ENCODE results near the gene NEDD8. TPM values are rescaled to one million over a fixed set of nuclear protein-coding genes. Genes with fewer than 3 reads are reported as not detected.

Gene NEDD8
- total RNA-seq, 4 donors from 2014 or later, result 106 to 156 (median 122) TPM

GRCh38 chr14:24241829-24242443, 9.8 kb upstream of the NEDD8 start:
- TF ChIP-seq CTCF (IDR thresholded peaks at IDR 0.05; ENCODE audit: low read depth), result no peak

GRCh38 chr14:24240110-24240918, 8.1 kb upstream of the NEDD8 start:
- no peak for TF ChIP-seq CTCF (IDR thresholded peaks at IDR 0.05; ENCODE audit: low read depth)

- TF ChIP-seq CTCF (IDR thresholded peaks at IDR 0.05; ENCODE audit: low read depth), result no peak
Observed at GRCh38 chr14:24238527-24239037, 6.4 kb upstream of the NEDD8 start.

DNA sequence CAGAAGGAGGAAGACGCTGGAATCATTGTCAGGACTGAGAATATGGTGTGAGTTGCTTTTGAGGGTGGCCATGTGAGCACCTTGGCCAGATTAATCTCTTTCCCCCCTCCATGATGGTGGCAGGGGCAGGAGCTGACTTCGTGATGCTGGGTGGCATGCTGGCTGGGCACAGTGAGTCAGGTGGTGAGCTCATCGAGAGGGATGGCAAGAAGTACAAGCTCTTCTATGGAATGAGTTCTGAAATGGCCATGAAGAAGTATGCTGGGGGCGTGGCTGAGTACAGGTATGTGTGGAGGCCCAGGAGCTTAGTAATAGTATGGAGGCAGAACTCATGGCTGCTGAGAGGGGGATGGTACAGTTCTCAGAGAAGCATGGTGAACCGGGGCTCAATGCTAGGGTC, 6.0 kb upstream of the NEDD8 start:
- TF ChIP-seq CTCF (IDR thresholded peaks at IDR 0.05; ENCODE audit: low read depth), result no peak

- no peak for TF ChIP-seq CTCF (IDR thresholded peaks at IDR 0.05; ENCODE audit: low read depth)
Observed at GRCh38 chr14:24237463-24237955, 5.3 kb upstream of the NEDD8 start.

DNA sequence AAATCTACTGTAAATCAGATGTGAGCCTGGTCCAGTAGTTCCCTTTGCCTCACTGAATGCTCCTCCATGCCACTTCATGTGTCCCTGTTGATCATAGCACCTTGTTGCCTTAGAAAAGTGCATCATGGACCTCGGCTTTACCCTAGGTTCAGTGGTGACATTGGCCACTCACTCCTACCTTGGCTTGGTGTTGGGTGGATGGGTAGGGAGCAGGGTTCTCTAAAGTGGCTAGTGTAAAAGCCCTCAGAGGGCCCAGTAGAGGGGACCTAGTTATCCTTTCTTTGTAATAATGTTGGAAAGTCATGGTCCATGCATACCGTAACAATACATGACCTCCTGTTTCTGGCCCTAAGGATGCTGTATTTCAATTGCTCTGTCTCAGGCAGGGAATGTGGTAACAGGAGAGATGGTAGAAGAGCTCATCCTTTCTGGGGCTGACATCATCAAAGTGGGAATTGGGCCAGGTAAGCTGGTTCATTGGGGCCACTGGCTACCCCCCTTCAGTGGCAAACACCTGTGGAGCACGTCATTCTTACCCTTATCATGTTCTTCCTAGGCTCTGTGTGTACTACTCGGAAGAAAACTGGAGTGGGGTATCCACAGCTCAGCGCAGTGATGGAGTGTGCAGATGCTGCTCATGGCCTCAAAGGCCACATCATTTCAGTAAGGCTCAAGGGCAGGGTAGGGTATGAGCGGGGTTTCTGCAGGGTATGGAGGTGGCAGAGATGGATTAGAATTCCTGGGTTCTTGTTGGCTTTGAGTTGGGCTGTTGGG, 4.7 kb upstream of the NEDD8 start:
- TF ChIP-seq CTCF (IDR thresholded peaks at IDR 0.05; ENCODE audit: low read depth), result no peak
